GM12875 (cell line): ENCODE data around the gene VSTM1.

Experiments used
- H3K4me3 ChIP-seq: one replicate; pipeline ENCODE4 v1.5.1; 2011; ENCODE audit warnings: low read depth, low read length, control low read depth
- TF ChIP-seq, protein P1 (sequence below): IDR thresholded peaks from 2 replicates; pipeline ENCODE4 v1.5.1; 2011; ENCODE audit warnings: low read depth, mild to moderate bottlenecking, control low read depth, inconsistent platforms, low read length, moderate library complexity, borderline replicate concordance; ENCODE audit not compliant: insufficient read depth

VSTM1 gene, protein sequence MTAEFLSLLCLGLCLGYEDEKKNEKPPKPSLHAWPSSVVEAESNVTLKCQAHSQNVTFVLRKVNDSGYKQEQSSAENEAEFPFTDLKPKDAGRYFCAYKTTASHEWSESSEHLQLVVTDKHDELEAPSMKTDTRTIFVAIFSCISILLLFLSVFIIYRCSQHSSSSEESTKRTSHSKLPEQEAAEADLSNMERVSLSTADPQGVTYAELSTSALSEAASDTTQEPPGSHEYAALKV

DNA sequence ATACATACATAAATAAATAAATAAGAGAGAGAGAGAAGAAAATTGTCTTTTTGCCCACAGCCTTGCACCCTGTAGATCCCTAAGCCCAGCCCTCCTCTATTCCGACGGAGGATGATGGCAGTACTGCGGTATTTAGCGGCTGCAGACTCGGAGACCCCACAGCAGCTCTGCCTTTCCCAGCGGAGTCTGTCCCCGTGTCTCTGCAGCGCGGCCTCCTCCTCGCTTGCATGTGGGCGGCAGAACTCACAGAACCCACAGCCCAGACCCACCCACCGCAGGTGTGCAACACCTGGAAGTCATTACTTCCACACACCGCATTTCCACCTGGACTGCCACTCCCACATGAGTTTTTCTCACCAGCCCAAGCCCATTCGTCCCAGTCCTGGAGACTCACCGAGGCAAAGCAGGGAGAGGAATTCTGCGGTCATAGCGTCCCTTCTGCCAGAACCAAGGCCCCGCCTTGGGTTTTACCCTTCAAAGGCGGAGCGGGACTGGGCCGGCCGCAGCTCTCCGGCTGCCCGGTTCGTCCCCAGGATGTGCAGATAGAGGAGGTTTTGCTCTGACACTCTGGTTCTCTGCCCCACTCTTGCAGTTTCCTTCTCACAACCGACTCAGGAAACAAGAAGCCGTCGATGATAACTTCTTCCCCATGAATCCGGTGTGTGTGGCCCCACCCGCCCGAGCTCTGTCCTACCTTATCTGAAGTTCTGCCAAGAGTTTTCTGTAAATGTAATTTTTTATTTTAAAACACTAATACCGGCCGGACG, at the start of gene VSTM1:
TSS of gene VSTM1 (minus strand) at position 548 of the 767 bp plus-strand sequence. CDS start at position 428, 120 bp downstream.
- TF ChIP-seq, protein P1, sequence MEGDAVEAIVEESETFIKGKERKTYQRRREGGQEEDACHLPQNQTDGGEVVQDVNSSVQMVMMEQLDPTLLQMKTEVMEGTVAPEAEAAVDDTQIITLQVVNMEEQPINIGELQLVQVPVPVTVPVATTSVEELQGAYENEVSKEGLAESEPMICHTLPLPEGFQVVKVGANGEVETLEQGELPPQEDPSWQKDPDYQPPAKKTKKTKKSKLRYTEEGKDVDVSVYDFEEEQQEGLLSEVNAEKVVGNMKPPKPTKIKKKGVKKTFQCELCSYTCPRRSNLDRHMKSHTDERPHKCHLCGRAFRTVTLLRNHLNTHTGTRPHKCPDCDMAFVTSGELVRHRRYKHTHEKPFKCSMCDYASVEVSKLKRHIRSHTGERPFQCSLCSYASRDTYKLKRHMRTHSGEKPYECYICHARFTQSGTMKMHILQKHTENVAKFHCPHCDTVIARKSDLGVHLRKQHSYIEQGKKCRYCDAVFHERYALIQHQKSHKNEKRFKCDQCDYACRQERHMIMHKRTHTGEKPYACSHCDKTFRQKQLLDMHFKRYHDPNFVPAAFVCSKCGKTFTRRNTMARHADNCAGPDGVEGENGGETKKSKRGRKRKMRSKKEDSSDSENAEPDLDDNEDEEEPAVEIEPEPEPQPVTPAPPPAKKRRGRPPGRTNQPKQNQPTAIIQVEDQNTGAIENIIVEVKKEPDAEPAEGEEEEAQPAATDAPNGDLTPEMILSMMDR, result no peak

DNA sequence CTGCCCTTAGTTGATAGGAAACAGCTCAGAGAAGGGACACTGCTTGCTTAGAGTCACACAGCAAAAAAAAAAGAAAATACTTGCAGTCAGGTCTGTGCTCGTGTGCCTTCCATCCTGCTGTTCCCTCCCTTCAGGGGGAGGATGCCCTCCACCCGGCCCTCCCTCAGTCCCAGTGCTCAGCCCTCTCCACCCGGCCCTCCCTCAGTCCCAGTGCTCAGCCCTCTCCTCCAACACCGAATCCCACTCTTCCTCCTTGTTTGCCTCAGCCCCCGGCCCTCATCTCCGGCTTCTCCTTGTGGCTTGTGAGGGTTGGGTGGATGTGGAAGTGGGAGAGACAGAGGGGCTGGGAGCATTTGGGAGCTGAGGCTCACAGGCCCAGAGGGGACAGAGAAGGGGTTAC, 46.0 kb upstream of the VSTM1 start:
- no peak overlapping the region for H3K4me3 ChIP-seq
- TF ChIP-seq, protein P1, result no peak

More for the DNA sequence above, at the start of gene VSTM1:
- no peak within 1 kb of the TSS for H3K4me3 ChIP-seq

DNA sequence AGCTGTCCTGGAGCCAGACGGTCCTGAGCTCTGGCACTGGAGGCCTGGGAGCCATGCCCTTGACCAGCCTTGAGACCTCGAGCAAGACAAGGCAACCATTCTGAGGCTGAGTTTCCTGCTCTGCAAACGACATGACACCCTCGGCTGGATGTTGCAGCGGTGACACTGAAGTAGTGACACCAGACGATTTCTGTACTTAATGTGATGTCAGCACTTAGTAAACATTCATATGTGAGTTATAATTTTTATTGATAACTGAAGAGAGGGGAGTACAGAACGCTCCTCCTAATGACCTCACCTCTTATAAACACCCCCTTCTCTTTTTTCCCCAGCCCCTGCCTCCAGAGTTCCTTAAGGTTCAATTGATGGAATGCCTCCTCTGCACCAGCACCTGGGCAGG, 44.8 kb upstream of the VSTM1 start:
- TF ChIP-seq, protein P1, result no peak
- no peak overlapping the region for H3K4me3 ChIP-seq

DNA sequence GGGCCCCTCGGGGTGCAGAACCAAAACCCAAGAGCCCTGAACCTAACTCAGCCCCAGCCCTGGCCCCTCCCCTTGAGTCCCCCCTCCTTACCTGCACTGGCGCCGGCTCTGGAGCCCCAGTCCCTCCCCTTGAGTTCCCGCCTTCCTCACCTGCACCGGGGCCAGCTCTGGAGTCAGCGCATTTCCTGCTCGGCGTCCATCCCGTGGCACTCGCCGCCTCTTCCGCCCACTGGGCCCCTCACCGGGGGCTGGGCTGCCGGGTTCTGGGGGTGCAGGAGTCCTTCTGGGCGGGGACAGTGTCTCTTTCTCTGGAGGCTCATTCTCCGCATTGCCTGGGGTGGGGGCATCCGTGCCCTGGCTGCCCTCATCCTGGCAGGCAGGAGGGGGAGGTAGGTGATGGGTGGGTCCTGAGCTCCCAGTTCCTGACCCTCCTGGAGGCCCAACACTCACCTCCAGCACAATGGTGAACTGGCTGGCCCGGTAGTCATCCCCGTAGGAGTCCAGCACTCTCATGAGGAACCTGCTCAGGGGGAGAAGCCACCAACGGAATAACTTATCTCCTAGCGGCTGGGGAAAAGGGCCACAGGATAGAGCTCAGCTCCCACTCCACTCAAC, 44.3 kb upstream of the VSTM1 start:
- TF ChIP-seq, protein P1, result no peak
- H3K4me3 ChIP-seq, result no peak overlapping the region

DNA sequence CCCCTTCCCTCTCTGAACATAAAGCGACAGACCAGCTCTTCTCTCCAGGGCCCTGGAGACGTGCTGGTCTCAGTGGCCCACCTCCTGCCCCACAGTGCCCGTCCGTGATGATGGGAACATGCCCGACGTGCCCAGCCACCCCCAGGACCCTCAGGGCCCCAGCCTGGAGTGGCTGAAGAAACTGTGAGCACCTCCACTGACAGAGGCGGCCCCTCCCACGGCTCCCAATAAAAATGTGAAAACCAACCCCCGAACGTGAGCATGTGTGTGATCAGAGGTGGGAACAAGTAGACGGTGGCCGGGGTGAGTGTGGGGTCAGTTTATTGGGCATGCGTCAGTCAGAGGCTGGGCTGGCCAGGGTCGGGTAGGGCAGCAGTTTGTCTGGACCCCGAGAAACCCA, 43.0 kb upstream of the VSTM1 start:
- TF ChIP-seq, protein P1, result no peak

DNA sequence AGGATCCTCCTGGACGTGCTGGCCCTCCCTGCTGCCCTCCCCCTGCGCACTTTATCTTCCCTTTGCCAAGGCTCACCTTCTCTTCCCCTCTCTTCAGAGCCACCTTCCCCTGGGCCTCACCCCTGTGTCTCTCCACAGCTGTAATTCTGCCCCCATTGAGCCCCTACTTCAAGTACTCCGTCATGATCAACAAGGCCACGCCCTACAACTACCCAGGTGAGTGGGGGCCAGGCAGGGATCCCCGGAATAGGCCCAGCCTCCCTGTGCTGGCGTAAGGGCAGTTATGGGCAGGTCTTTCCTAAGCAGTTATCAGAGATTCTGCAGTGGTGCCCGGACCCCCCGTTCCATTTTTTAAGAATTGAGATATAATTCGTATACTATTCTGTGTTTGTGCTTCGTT, 42.1 kb upstream of the VSTM1 start:
- TF ChIP-seq, protein P1, result no peak
- H3K4me3 ChIP-seq, result no peak overlapping the region

More for the DNA sequence above, 43.0 kb upstream of the VSTM1 start:
- H3K4me3 ChIP-seq, result no peak overlapping the region
